Measurements from ENCODE around the gene IL12B. TPM values are rescaled to one million over a fixed set of nuclear protein-coding genes. Genes with fewer than 3 reads are reported as not detected.

The IL12B gene
- total RNA-seq, 1 experiment from 2014 or later = not detected

DNA sequence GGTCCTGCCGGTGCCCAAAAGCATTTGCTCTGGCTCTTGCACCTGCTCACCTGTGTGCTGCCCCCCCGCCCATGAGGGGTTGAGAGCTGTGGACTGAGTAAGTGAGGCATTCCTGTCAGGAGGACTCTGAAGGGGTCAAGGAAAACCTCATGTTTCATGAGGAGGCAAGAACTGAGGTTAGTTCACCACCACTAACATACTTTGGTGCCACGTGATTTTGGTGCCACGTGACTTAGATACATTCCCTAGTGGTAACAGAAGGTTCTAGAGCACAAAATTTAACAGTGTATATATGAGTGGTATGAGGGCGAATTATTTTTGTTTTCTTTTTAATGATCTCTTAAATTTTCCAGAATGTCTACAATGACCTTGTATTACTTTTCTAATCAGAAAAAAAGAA is 6.3 kb upstream of the IL12B start:
- POLR2A ChIA-PET = no interaction called here
- no peak for DNase-seq (ENCODE audit: low read depth, low spot score)

DNA sequence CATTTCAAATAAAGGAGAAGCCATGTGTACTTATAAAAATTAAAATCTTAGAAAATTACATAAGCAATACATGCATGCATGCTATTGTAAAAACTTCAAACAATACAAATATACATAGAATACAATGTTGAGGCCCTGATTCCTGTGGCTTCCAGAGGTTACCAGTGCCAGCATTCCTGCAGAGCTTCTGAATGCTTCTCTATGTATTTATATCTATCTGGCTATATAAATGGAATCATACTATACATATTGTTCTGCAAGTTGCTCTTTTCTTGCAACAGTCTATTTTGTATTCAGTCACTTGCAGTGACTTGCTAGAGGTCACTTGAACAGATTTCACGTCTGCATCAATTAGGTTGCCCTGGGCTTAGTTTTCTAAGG is 3.2 kb upstream of the IL12B start:
- BruUV-seq (replicated peaks) = no TSS peak
- Histone ChIP-seq H3K4me3 (ENCODE audit: low read depth in 2 of 2, low read length in 2 of 2) (no peak overlapping the region), H3K27ac (ENCODE audit: low read length) (no peak overlapping the region), H3K4me1 (ENCODE audit: control insufficient read depth, insufficient read depth, low read length) (no peaks in the 10 kb centered on the region), H3K9me3 (ENCODE audit: control insufficient read depth, insufficient read depth, low read depth, low read length) (no peaks in the 10 kb centered on the region), H3K27me3 (ENCODE audit: control insufficient read depth, insufficient read depth, low read length) (peaks cover 8% of the 10 kb centered on the region), H3K36me3 (ENCODE audit: control insufficient read depth, insufficient read depth, low read length) (no peaks in the 10 kb centered on the region)
- no peak for DNase-seq (ENCODE audit: low read depth, low spot score)
- ATAC-seq = no peak
- TF ChIP-seq POLR2AphosphoS5 (IDR thresholded peaks at IDR 0.05; ENCODE audit: low read depth, low read length) (no peak), SIN3A (IDR thresholded peaks at IDR 0.05; ENCODE audit: borderline replicate concordance, insufficient read depth, low read depth, low read length) (no peak), TCF7L2 (IDR thresholded peaks at IDR 0.05; ENCODE audit: low read depth, low read length) (no peak)
- TF ChIP-seq, protein P1, sequence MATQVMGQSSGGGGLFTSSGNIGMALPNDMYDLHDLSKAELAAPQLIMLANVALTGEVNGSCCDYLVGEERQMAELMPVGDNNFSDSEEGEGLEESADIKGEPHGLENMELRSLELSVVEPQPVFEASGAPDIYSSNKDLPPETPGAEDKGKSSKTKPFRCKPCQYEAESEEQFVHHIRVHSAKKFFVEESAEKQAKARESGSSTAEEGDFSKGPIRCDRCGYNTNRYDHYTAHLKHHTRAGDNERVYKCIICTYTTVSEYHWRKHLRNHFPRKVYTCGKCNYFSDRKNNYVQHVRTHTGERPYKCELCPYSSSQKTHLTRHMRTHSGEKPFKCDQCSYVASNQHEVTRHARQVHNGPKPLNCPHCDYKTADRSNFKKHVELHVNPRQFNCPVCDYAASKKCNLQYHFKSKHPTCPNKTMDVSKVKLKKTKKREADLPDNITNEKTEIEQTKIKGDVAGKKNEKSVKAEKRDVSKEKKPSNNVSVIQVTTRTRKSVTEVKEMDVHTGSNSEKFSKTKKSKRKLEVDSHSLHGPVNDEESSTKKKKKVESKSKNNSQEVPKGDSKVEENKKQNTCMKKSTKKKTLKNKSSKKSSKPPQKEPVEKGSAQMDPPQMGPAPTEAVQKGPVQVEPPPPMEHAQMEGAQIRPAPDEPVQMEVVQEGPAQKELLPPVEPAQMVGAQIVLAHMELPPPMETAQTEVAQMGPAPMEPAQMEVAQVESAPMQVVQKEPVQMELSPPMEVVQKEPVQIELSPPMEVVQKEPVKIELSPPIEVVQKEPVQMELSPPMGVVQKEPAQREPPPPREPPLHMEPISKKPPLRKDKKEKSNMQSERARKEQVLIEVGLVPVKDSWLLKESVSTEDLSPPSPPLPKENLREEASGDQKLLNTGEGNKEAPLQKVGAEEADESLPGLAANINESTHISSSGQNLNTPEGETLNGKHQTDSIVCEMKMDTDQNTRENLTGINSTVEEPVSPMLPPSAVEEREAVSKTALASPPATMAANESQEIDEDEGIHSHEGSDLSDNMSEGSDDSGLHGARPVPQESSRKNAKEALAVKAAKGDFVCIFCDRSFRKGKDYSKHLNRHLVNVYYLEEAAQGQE (IDR thresholded peaks at IDR 0.05; ENCODE audit: insufficient read depth in 1 of 2, low read depth in 2 of 2, low read length in 1 of 2) = no peak
- TF ChIP-seq, protein P2, sequence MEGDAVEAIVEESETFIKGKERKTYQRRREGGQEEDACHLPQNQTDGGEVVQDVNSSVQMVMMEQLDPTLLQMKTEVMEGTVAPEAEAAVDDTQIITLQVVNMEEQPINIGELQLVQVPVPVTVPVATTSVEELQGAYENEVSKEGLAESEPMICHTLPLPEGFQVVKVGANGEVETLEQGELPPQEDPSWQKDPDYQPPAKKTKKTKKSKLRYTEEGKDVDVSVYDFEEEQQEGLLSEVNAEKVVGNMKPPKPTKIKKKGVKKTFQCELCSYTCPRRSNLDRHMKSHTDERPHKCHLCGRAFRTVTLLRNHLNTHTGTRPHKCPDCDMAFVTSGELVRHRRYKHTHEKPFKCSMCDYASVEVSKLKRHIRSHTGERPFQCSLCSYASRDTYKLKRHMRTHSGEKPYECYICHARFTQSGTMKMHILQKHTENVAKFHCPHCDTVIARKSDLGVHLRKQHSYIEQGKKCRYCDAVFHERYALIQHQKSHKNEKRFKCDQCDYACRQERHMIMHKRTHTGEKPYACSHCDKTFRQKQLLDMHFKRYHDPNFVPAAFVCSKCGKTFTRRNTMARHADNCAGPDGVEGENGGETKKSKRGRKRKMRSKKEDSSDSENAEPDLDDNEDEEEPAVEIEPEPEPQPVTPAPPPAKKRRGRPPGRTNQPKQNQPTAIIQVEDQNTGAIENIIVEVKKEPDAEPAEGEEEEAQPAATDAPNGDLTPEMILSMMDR (IDR thresholded peaks at IDR 0.05) = no peak
- ChIA-PET POLR2A (no interaction called here), CTCF (interaction anchor here (0.5 kb wide), 1 partner anchor 13 kb away, joined by 3 read pairs; no protein-coding TSS in a partner anchor)
- in situ Hi-C loops (cut with HindIII; ENCODE audit: low pct_unique_long_range_greater_than_20kb, low sequenced_read_pairs) (no loop called here), intact Hi-C loops (cut with micrococcal nuclease; ENCODE audit: unreplicated experiment) (loop anchor here (5.0 kb wide), 1 partner anchor 654 kb away; no protein-coding TSS in a partner anchor)

More for the DNA sequence above, 6.3 kb upstream of the IL12B start:
- no peak overlapping the region for H3K27ac ChIP-seq (ENCODE audit: low read length)
- in situ Hi-C loops (cut with HindIII; ENCODE audit: low pct_unique_long_range_greater_than_20kb, low sequenced_read_pairs) (no loop called here), intact Hi-C loops (cut with micrococcal nuclease; ENCODE audit: unreplicated experiment) (no loop called here)
- H3K4me3 ChIP-seq (ENCODE audit: low read depth in 2 of 2, low read length in 2 of 2) = no peak overlapping the region
- BruUV-seq (replicated peaks) = no TSS peak
- no peak for ATAC-seq
- TF ChIP-seq, protein P1 (IDR thresholded peaks at IDR 0.05; ENCODE audit: insufficient read depth in 1 of 2, low read depth in 2 of 2, low read length in 1 of 2) = no peak
- TF ChIP-seq, protein P2 (IDR thresholded peaks at IDR 0.05) = no peak
- TF ChIP-seq POLR2AphosphoS5 (IDR thresholded peaks at IDR 0.05; ENCODE audit: low read depth, low read length) (no peak), TCF7L2 (IDR thresholded peaks at IDR 0.05; ENCODE audit: low read depth, low read length) (no peak), SIN3A (IDR thresholded peaks at IDR 0.05; ENCODE audit: borderline replicate concordance, insufficient read depth, low read depth, low read length) (no peak)
- no peaks in the 10 kb centered on the region for H3K9me3 ChIP-seq (ENCODE audit: control insufficient read depth, insufficient read depth, low read depth, low read length)
- no peaks in the 10 kb centered on the region for H3K4me1 ChIP-seq (ENCODE audit: control insufficient read depth, insufficient read depth, low read length)
- H3K27me3 ChIP-seq (ENCODE audit: control insufficient read depth, insufficient read depth, low read length) = no peaks in the 10 kb centered on the region; the same call in 1 of the 2 replicates
- H3K36me3 ChIP-seq (ENCODE audit: control insufficient read depth, insufficient read depth, low read length) = no peaks in the 10 kb centered on the region
- CTCF ChIA-PET = no interaction called here

All from Panc1 (cell line).